Naive thymus-derived CD4-positive, alpha-beta T cell (primary cell): ENCODE results near the gene PRKD1. TPM values are rescaled to one million over a fixed set of nuclear protein-coding genes. Genes with fewer than 3 reads are reported as not detected.

ENCODE experiments used
- ATAC-seq: fragments of 150-1000 bp; cut with Tn5 transposase; 2 replicates; pipeline ENCODE4 v1.10.0; 2021; ENCODE audit warnings: mild to moderate bottlenecking, moderate library complexity
- CTCF ChIA-PET: fragments of 350-600 bp; sonication (Branson Sonifier 250); formaldehyde crosslinking; loops from one replicate; lab custom pipeline; 2021; ENCODE audit warnings: antibody characterized with exemption; lab: Charles Lee
- POLR2A ChIA-PET: fragments of 350-600 bp; sonication (Branson Sonifier 250); formaldehyde crosslinking; loops from one replicate; lab custom pipeline; 2021; ENCODE audit warnings: antibody characterized with exemption, inconsistent platforms; lab: Charles Lee
- DNase-seq, 9 donors: peaks; one replicate each; pipeline versions ENCODE4 v3.0.0 to v3.0.0-alpha.2; 2020 to 2022; ENCODE audit warnings: mixed read lengths in 1 of 9
- H3K27ac ChIP-seq: one replicate; pipeline ENCODE4 v1.7.0; 2013; ENCODE audit warnings: mild to moderate bottlenecking, low read depth, low read length, moderate library complexity
- H3K27me3 ChIP-seq, 2 donors: one replicate each; pipeline ENCODE4 v1.7.0; 2013; ENCODE audit warnings: low read length in 2 of 2, mild to moderate bottlenecking in 2 of 2, moderate library complexity in 2 of 2; ENCODE audit not compliant: control insufficient read depth in 2 of 2, insufficient read depth in 2 of 2
- H3K36me3 ChIP-seq, 3 experiments: 1 replicate in 2 of 3; 2 replicates in 1 of 3; pipeline ENCODE4 v1.7.0; 2013; ENCODE audit warnings: low read length in 3 of 3, mild to moderate bottlenecking in 3 of 3, moderate library complexity in 1 of 3; ENCODE audit not compliant: insufficient read depth in 3 of 3, control insufficient read depth in 2 of 3
- H3K4me1 ChIP-seq, 2 donors: one replicate each; pipeline ENCODE4 v1.7.0; 2013; ENCODE audit warnings: low read length in 2 of 2, mild to moderate bottlenecking in 2 of 2, moderate library complexity in 1 of 2; ENCODE audit not compliant: control insufficient read depth in 2 of 2, insufficient read depth in 2 of 2
- H3K4me3 ChIP-seq: 2 replicates; pipeline ENCODE4 v1.7.0; 2013; ENCODE audit warnings: mild to moderate bottlenecking, low read length
- H3K9me3 ChIP-seq, 3 experiments: 1 replicate in 2 of 3; 2 replicates in 1 of 3; pipeline ENCODE4 v1.7.0; 2013; ENCODE audit warnings: low read length in 3 of 3; ENCODE audit not compliant: control insufficient read depth in 2 of 3
- H3K27ac Mint-ChIP-seq, 9 donors: one replicate each; pipeline ENCODE4 v1.8.0; 2020 to 2022; ENCODE audit warnings: mixed read lengths in 9 of 9, mild to moderate bottlenecking in 8 of 9, moderate library complexity in 5 of 9, inconsistent platforms in 2 of 9
- H3K27me3 Mint-ChIP-seq, 5 donors: one replicate each; pipeline ENCODE4 v1.8.0; 2021 to 2022; ENCODE audit warnings: mixed read lengths in 5 of 5, mild to moderate bottlenecking in 1 of 5
- H3K36me3 Mint-ChIP-seq, 5 donors: one replicate each; pipeline ENCODE4 v1.8.0; 2020 to 2022; ENCODE audit warnings: mixed read lengths in 5 of 5, mild to moderate bottlenecking in 3 of 5, inconsistent platforms in 1 of 5
- H3K4me1 Mint-ChIP-seq, 7 donors: one replicate each; pipeline ENCODE4 v1.8.0; 2020 to 2022; ENCODE audit warnings: mixed read lengths in 7 of 7, mild to moderate bottlenecking in 3 of 7, inconsistent platforms in 1 of 7
- H3K4me3 Mint-ChIP-seq, 10 donors: one replicate each; pipeline ENCODE4 v1.8.0; 2020 to 2022; ENCODE audit warnings: mild to moderate bottlenecking in 10 of 10, mixed read lengths in 10 of 10, moderate library complexity in 6 of 10, inconsistent platforms in 2 of 10
- H3K9me3 Mint-ChIP-seq, 11 donors: one replicate each; pipeline ENCODE4 v1.8.0; 2020 to 2022; ENCODE audit warnings: mixed read lengths in 11 of 11, mild to moderate bottlenecking in 4 of 11, inconsistent platforms in 1 of 11, moderate library complexity in 1 of 11
- intact Hi-C, 2 donors: fragments of 100-400 bp; cut with micrococcal nuclease; formaldehyde crosslinking; loops; one replicate each; pipeline ENCODE4 v1.15.1; 2023
- polyA plus RNA-seq, 2 donors: library from polyadenylated mRNA; unstranded; fragments of 300-500 nt; fragmentation: Illumina TruSeq; gene quantifications; one replicate each; pipeline ENCODE4 v1.2.3, GENCODE V29; 2021
- total RNA-seq, 6 experiments: library from RNA in 5 of 6; stranded (reverse) in 5 of 6; gene quantifications; 1 replicate in 5 of 6; 2 replicates in 1 of 6; pipeline ENCODE4 v1.2.3 and lab custom pipeline; 2021 to 2026

Gene PRKD1
- total RNA-seq (not detected), polyA plus RNA-seq (not detected), total RNA-seq (lab: John Stamatoyannopoulos, UW) (not detected)

DNA sequence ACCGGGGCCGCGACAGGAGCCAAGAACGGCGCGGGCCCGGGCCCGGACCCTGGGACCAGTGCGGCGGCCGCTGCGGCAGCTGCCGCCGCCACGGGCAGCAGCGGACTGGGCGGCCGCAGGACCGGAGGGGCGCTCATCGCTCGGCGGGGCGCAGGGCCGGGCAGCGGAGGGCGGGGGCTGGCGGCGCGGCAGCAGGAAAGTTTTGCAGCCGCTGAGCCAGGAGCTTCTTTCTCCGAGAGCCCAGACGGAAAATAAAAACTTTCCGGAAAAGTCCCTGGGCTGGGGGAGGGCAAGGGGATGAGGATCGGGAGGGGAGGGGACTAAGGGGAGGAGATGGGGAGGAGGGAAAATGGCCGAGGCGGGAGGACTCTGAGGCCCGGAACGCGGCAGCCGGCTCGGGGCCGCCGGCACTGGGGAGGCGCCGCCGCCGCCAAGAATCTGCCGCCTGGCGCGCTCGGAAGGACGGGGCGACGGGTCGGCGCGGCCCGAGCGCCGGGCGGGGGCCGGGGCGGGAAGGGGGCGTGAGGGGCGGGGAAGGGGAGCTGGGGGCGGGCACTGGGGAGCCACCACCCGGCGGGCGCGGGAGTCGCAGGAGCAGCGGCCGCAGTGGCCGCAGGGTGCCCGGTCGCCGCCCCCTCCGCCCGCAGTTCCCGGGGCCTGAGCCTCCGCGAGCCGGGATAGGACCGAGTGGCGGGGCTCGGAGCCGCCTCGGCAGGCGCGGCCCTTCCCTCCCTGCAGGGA, at the start of gene PRKD1:
Gene PRKD1 (minus strand): TSS at position 472 of the 741 bp plus-strand sequence.
- Mint-ChIP-seq H3K27me3 (peaks cover 33 to 57% (median 52%) of the 10 kb centered on the region in 5 donors), H3K9me3 (peaks cover 0 to 14% (median 4%) of the 10 kb centered on the region in 11 donors), H3K36me3 (peaks cover 0 to 4% (median 0%) of the 10 kb centered on the region in 5 donors), H3K27ac (peak within 1 kb of the TSS in 1 of 9 donors; percentile 11), H3K4me1 (peaks cover 4 to 17% (median 10%) of the 10 kb centered on the region in 7 donors), H3K4me3 (peak within 1 kb of the TSS; percentile 33 to 77 (median 70))
- Histone ChIP-seq H3K4me1 (no peaks in the 10 kb centered on the region), H3K27me3 (no peaks in the 10 kb centered on the region), H3K36me3 (no peaks in the 10 kb centered on the region), H3K9me3 (no peaks in the 10 kb centered on the region), H3K27ac (no peak within 1 kb of the TSS), H3K4me3 (no peak within 1 kb of the TSS)
- ChIA-PET CTCF (no interaction called here), POLR2A (no interaction called here)
- ATAC-seq (no peak), DNase-seq (no peak)
- intact Hi-C loops = no loop called here

DNA sequence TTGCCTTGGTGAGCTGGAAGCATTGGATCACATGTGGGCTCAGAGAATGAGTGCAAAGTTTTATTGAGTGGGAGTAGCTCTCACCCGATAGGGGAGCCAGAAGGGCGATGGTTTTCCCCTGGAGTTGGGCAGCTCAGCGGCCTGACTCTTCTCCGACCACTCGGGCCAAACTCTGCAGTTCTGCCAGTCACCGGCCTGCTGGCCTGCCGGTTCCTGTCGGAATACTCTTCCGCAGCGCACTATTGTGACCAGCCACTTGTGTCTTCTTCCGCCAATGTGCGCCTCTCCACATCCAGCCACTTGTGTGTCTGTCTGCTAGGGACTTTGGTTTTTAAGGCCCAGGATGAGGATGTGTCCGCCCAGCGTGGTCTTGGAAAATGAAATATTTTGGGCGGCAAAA, 43.5 kb upstream of the PRKD1 start:
- no peaks in the 10 kb centered on the region for H3K36me3 Mint-ChIP-seq
- Histone ChIP-seq H3K36me3 (no peaks in the 10 kb centered on the region), H3K4me1 (no peaks in the 10 kb centered on the region), H3K9me3 (no peaks in the 10 kb centered on the region), H3K27ac (no peak overlapping the region), H3K4me3 (no peak overlapping the region), H3K27me3 (no peaks in the 10 kb centered on the region)
- no peak for DNase-seq
- H3K4me3 Mint-ChIP-seq = no peak overlapping the region
- CTCF ChIA-PET = no interaction called here
- no peaks in the 10 kb centered on the region for H3K27me3 Mint-ChIP-seq
- ATAC-seq = no peak
- POLR2A ChIA-PET = no interaction called here
- peaks cover 0 to 2% (median 0%) of the 10 kb centered on the region in 7 donors for H3K4me1 Mint-ChIP-seq
- intact Hi-C loops = no loop called here
- no peak overlapping the region for H3K27ac Mint-ChIP-seq
- peaks cover 0 to 22% (median 11%) of the 10 kb centered on the region in 11 donors for H3K9me3 Mint-ChIP-seq

GRCh38 chr14:29955087-29955486, 27.4 kb upstream of the PRKD1 start:
- H3K4me3 ChIP-seq = no peak overlapping the region
- no peak overlapping the region for H3K4me3 Mint-ChIP-seq
- H3K36me3 Mint-ChIP-seq = no peaks in the 10 kb centered on the region
- ChIA-PET CTCF (no interaction called here), POLR2A (no interaction called here)
- no peaks in the 10 kb centered on the region for H3K4me1 ChIP-seq
- H3K27me3 Mint-ChIP-seq = no peaks in the 10 kb centered on the region
- no peak overlapping the region for H3K27ac ChIP-seq
- H3K4me1 Mint-ChIP-seq = no peaks in the 10 kb centered on the region
- no peaks in the 10 kb centered on the region for H3K9me3 ChIP-seq
- H3K27ac Mint-ChIP-seq = no peak overlapping the region
- no peaks in the 10 kb centered on the region for H3K27me3 ChIP-seq
- intact Hi-C loops = no loop called here
- H3K36me3 ChIP-seq = no peaks in the 10 kb centered on the region
- no peak for ATAC-seq
- H3K9me3 Mint-ChIP-seq = peaks cover 0 to 22% (median 8%) of the 10 kb centered on the region in 11 donors
- DNase-seq = no peak

DNA sequence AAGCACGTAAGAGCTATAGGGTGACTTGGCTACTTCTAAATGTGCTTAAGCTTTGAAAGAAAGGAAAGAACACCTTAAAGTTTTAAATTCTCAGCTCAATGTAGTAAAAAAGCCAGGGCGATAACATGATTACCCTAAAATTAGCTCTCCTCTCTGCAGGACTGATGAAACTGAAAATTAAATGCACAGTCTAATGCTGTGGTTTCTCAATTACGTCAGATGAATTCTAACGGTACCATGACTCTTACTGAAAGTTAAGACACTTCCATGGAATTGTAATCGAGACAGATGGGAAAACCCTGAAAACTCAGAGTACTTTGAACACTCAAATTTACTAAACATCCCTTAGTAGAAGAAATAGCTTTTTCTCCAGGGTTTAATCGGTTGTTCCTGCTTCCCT, 25.9 kb upstream of the PRKD1 start:
- H3K27ac ChIP-seq = no peak overlapping the region
- no peak overlapping the region for H3K4me3 ChIP-seq
- Mint-ChIP-seq H3K27me3 (no peaks in the 10 kb centered on the region), H3K9me3 (peaks cover 0 to 22% (median 7%) of the 10 kb centered on the region in 11 donors), H3K4me1 (no peaks in the 10 kb centered on the region), H3K36me3 (no peaks in the 10 kb centered on the region), H3K27ac (no peak overlapping the region), H3K4me3 (no peak overlapping the region)
- no peaks in the 10 kb centered on the region for H3K27me3 ChIP-seq
- no peaks in the 10 kb centered on the region for H3K9me3 ChIP-seq
- ATAC-seq (no peak), DNase-seq (no peak)
- H3K4me1 ChIP-seq = no peaks in the 10 kb centered on the region
- POLR2A ChIA-PET = no interaction called here
- CTCF ChIA-PET = no interaction called here
- intact Hi-C loops = no loop called here
- H3K36me3 ChIP-seq = no peaks in the 10 kb centered on the region

DNA sequence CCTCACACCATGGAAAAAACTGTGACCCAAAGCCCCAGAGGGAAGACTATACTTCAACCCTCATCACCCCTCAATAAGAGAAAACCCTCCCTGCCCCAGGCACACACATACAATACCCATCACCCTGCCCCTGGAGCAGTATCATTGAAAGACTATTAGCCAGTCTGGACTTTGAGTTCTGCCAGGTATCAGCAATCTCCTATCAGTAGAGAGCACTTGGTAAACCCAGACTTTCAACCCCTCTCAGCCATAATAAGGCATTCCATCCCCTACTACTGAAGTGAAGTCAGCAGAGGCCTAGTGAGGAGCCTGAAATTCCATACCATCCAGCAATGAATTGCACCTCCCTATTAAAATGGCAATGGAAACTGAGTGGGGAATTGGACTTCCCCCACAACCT, 16.4 kb upstream of the PRKD1 start:
- no peak overlapping the region for H3K4me3 Mint-ChIP-seq
- H3K27ac Mint-ChIP-seq = no peak overlapping the region

DNA sequence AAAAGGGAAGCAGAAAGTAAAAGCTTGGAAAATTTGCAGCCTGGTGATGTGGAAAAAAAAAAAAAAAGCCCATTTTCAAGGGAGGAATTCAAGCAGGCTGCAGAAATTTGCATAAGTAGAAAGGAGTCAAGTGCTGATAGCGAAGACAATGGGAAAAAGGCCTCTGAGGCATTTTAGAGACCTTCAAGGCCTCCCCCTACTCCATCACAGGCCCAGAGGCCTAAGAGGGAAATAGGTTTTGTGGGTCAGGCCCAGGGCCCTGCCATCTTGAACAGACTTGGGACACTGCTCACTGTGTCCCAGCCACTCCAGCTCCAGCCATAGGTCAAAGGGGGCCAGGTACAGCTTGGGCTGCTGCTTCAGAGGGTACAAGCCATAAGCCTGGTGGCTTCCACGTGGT, 13.8 kb upstream of the PRKD1 start:
- ATAC-seq = no peak
- POLR2A ChIA-PET = no interaction called here

More for the DNA sequence above, 16.4 kb upstream of the PRKD1 start:
- CTCF ChIA-PET = no interaction called here
- POLR2A ChIA-PET = no interaction called here
- no peaks in the 10 kb centered on the region for H3K4me1 ChIP-seq
- ATAC-seq (no peak), DNase-seq (no peak)
- intact Hi-C loops = no loop called here
- H3K27ac ChIP-seq = no peak overlapping the region
- peaks cover 0 to 7% (median 6%) of the 10 kb centered on the region in 3 experiments for H3K9me3 ChIP-seq
- no peaks in the 10 kb centered on the region for H3K27me3 ChIP-seq
- H3K4me3 ChIP-seq = no peak overlapping the region
- H3K36me3 Mint-ChIP-seq = peaks cover 0 to 3% (median 0%) of the 10 kb centered on the region in 5 donors
- no peaks in the 10 kb centered on the region for H3K4me1 Mint-ChIP-seq
- no peaks in the 10 kb centered on the region for H3K36me3 ChIP-seq
- H3K9me3 Mint-ChIP-seq = peaks cover 2 to 61% (median 20%) of the 10 kb centered on the region in 11 donors
- H3K27me3 Mint-ChIP-seq = peaks cover 0 to 14% (median 0%) of the 10 kb centered on the region in 5 donors

GRCh38 chr14:29940482-29940881, 12.8 kb upstream of the PRKD1 start:
- ChIA-PET CTCF (no interaction called here), POLR2A (no interaction called here)
- DNase-seq (no peak), ATAC-seq (no peak)
- H3K27ac ChIP-seq = no peak overlapping the region
- H3K27me3 ChIP-seq = no peaks in the 10 kb centered on the region
- H3K9me3 Mint-ChIP-seq = peaks cover 2 to 41% (median 15%) of the 10 kb centered on the region in 11 donors
- H3K27me3 Mint-ChIP-seq = peaks cover 0 to 14% (median 0%) of the 10 kb centered on the region in 5 donors
- no peak overlapping the region for H3K27ac Mint-ChIP-seq
- H3K36me3 ChIP-seq = no peaks in the 10 kb centered on the region
- H3K4me3 Mint-ChIP-seq = no peak overlapping the region
- H3K4me3 ChIP-seq = no peak overlapping the region
- peaks cover 0 to 2% (median 0%) of the 10 kb centered on the region in 5 donors for H3K36me3 Mint-ChIP-seq
- no peaks in the 10 kb centered on the region for H3K4me1 ChIP-seq
- peaks cover 0 to 6% (median 3%) of the 10 kb centered on the region in 3 experiments for H3K9me3 ChIP-seq
- intact Hi-C loops = no loop called here
- H3K4me1 Mint-ChIP-seq = no peaks in the 10 kb centered on the region

More for the DNA sequence above, 13.8 kb upstream of the PRKD1 start:
- Mint-ChIP-seq H3K4me3 (no peak overlapping the region), H3K27me3 (peaks cover 0 to 14% (median 0%) of the 10 kb centered on the region in 5 donors), H3K4me1 (no peaks in the 10 kb centered on the region), H3K27ac (no peak overlapping the region), H3K9me3 (peaks cover 2 to 45% (median 18%) of the 10 kb centered on the region in 11 donors), H3K36me3 (peaks cover 0 to 3% (median 0%) of the 10 kb centered on the region in 5 donors)
- no peak for DNase-seq
- Histone ChIP-seq H3K9me3 (peaks cover 0 to 6% (median 4%) of the 10 kb centered on the region in 3 experiments), H3K36me3 (no peaks in the 10 kb centered on the region), H3K27me3 (no peaks in the 10 kb centered on the region), H3K27ac (no peak overlapping the region), H3K4me1 (no peaks in the 10 kb centered on the region), H3K4me3 (no peak overlapping the region)
- CTCF ChIA-PET = no interaction called here
- intact Hi-C loops = no loop called here
